AG04450 (cell line): ENCODE data around the gene POGK. TPM values are rescaled to one million over a fixed set of nuclear protein-coding genes. Genes with fewer than 3 reads are reported as not detected.
A peak's percentile ranks its signal among the peaks of the same experiment; 100 is the strongest.
"Not testable (repeated sequence)": the region's sequence is repeated elsewhere in the genome, so short reads cannot be mapped to it uniquely, and the experiment has no call there.

Experiments used
- CTCF ChIA-PET: fragments of 300-600, 350-600 bp; formaldehyde crosslinking; extraction: SDS; loops from one replicate; lab custom pipeline; 2022; ENCODE audit warnings: antibody characterized with exemption, inconsistent platforms; lab: Charles Lee
- POLR2A ChIA-PET: fragments of 350-600 bp; formaldehyde crosslinking; extraction: SDS; loops from one replicate; lab custom pipeline; 2021; ENCODE audit warnings: antibody characterized with exemption, inconsistent platforms; lab: Yijun Ruan, JAX
- DNase-seq: peaks from one replicate; pipeline ENCODE4 v3.0.0-alpha.2; 2011; ENCODE audit warnings: low read depth, low spot score
- H3K27ac ChIP-seq: one replicate; pipeline ENCODE4 v1.5.1; 2012; ENCODE audit warnings: low read depth, low read length, control low read depth
- H3K27me3 ChIP-seq: one replicate; pipeline ENCODE4 v1.6.0; 2012; ENCODE audit warnings: low read length; ENCODE audit not compliant: control insufficient read depth, insufficient read depth
- H3K4me3 ChIP-seq: 2 replicates; pipeline ENCODE4 v1.5.1; 2011; ENCODE audit warnings: mild to moderate bottlenecking, low read depth, low read length, control low read depth
- H3K9me3 ChIP-seq: 2 replicates; pipeline ENCODE4 v1.5.1; 2012; ENCODE audit warnings: low read length; ENCODE audit not compliant: control insufficient read depth, insufficient read depth
- polyA plus RNA-seq: library from polyadenylated mRNA; depleted of rRNA; stranded (reverse); fragments of >200 nt; gene quantifications from 2 replicates; pipeline ENCODE4 v1.2.3, GENCODE V29; 2011
- TF ChIP-seq, protein P1 (sequence below): IDR thresholded peaks from 2 replicates; pipeline ENCODE4 v1.5.1; 2011; ENCODE audit warnings: low read depth, low read length, control low read depth, inconsistent platforms

Gene POGK
- polyA plus RNA-seq, 1 experiment, result 21.9 TPM

GRCh38 chr1:166875734-166876539 is 36.7 kb downstream of the POGK start, which contains the start of gene TADA1:
TSS of gene TADA1 (minus strand) at chr1:166876264. CDS start at chr1:166876233, 31 bp downstream.
- ChIA-PET CTCF (interaction anchor here (0.6 to 1.7 kb wide), 8 partner anchors 8 to 344 kb away, joined by 3 to 4 read pairs (median 3); partner anchors contain the start of gene POU2F1), POLR2A (interaction anchor here (0.6 to 1.3 kb wide), 4 partner anchors 11 to 37 kb away, joined by 3 to 6 read pairs (median 4); partner anchors contain the start of gene POGK)
- TF ChIP-seq, protein P1, sequence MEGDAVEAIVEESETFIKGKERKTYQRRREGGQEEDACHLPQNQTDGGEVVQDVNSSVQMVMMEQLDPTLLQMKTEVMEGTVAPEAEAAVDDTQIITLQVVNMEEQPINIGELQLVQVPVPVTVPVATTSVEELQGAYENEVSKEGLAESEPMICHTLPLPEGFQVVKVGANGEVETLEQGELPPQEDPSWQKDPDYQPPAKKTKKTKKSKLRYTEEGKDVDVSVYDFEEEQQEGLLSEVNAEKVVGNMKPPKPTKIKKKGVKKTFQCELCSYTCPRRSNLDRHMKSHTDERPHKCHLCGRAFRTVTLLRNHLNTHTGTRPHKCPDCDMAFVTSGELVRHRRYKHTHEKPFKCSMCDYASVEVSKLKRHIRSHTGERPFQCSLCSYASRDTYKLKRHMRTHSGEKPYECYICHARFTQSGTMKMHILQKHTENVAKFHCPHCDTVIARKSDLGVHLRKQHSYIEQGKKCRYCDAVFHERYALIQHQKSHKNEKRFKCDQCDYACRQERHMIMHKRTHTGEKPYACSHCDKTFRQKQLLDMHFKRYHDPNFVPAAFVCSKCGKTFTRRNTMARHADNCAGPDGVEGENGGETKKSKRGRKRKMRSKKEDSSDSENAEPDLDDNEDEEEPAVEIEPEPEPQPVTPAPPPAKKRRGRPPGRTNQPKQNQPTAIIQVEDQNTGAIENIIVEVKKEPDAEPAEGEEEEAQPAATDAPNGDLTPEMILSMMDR, result no peak
- Histone ChIP-seq H3K9me3 (no peaks in the 10 kb centered on the region; the same call in 1 of the 2 replicates), H3K4me3 (peak within 1 kb of the TSS; percentile 80), H3K27me3 (no peaks in the 10 kb centered on the region), H3K27ac (peak within 1 kb of the TSS; percentile 78)
- DNase-seq, result peak; percentile 90

GRCh38 chr1:166876540-166876838 is 37.2 kb downstream of the POGK start:
- Histone ChIP-seq H3K27ac (no peak overlapping the region), H3K27me3 (no peaks in the 10 kb centered on the region), H3K9me3 (no peaks in the 10 kb centered on the region; the same call in 1 of the 2 replicates), H3K4me3 (peak overlapping the region; percentile 80)
- TF ChIP-seq, protein P1, result no peak
- CTCF ChIA-PET, result interaction anchor here (0.6 to 1.7 kb wide), 6 partner anchors 8 to 344 kb away, joined by 3 to 4 read pairs (median 4); partner anchors contain the start of gene POU2F1
- DNase-seq, result no peak
- POLR2A ChIA-PET, result interaction anchor here (0.6 to 1.3 kb wide), 4 partner anchors 12 to 37 kb away, joined by 3 to 6 read pairs (median 4); partner anchors contain the start of gene POGK

DNA sequence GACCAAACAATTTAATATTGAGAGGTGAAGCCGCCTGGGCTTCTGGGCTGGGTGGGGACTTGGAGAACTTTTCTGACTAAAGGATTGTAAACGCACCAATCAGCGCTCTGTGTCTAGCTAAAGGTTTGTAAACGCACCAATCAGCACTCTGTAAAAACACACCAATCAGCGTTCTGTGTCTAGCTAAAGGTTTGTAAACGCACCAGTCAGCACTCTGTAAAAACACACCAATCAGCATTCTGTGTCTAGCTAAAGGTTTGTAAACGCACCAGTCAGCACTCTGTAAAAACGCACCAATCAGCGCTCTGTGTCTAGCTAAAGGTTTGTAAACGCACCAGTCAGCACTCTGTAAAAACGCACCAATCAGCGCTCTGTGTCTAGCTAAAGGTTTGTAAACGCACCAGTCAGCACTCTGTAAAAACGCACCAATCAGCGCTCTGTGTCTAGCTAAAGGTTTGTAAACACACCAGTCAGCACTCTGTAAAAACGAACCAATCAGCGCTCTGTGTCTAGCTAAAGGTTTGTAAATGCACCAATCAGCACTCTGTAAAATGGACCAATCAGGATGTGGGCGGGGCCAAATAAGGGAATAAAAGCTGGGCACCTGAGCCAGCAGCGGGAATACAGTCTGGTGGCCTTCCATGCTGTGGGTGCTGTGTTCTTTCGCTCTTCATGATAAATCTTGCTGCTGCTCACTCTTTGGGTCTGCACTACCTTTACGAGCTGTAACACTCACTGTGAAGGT is 39.1 kb downstream of the POGK start:
- H3K27ac ChIP-seq, H3K9me3 ChIP-seq, POLR2A ChIA-PET, H3K4me3 ChIP-seq, H3K27me3 ChIP-seq, DNase-seq: not testable (repeated sequence)
- CTCF ChIA-PET, result interaction anchor here (1.0 kb wide), 1 partner anchor 180 kb away, joined by 4 read pairs; no protein-coding TSS in a partner anchor

DNA sequence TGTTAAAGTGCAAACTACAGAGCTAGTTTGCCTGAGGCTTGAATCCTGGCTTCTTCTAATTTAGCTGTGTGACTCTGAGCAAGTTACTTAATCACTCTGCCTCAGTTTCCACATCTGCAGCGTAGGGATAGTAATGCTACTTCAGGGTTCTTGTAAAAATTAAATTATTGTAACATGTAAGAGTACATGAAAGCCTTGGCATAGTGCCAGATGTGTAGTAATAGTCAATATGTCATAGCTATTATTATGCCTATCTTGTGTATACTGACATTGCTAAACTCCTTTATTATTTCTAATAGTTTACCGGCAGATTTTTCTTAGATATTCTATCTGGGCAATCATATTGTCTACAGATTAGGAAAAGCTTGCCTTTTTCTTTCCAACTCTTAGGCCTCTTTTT is 43.6 kb downstream of the POGK start:
- POLR2A ChIA-PET, result no interaction called here
- Histone ChIP-seq H3K27me3 (peaks cover 26% of the 10 kb centered on the region), H3K27ac (no peak overlapping the region), H3K4me3 (no peak overlapping the region), H3K9me3 (peaks cover 6% of the 10 kb centered on the region)
- CTCF ChIA-PET, result interaction anchor here (2.9 to 4.7 kb wide), 2 partner anchors 28 to 176 kb away, joined by 11 to 37 read pairs; no protein-coding TSS in a partner anchor
- TF ChIP-seq, protein P1, result no peak
- no peak for DNase-seq

GRCh38 chr1:166884040-166884642 is 44.9 kb downstream of the POGK start:
- TF ChIP-seq, protein P1, result peak; percentile 63
- POLR2A ChIA-PET, result no interaction called here
- Histone ChIP-seq H3K9me3 (peaks cover 6% of the 10 kb centered on the region; the same call in 1 of the 2 replicates), H3K27me3 (peaks cover 26% of the 10 kb centered on the region), H3K27ac (no peak overlapping the region), H3K4me3 (no peak overlapping the region)
- CTCF ChIA-PET, result interaction anchor here (0.6 to 4.7 kb wide), 5 partner anchors 8 to 175 kb away, joined by 3 to 37 read pairs (median 4); partner anchors contain the start of gene TADA1
- DNase-seq, result no peak
